ENCODE data around the gene CERKL.
"Not testable (repeated sequence)": the region's sequence is repeated elsewhere in the genome, so short reads cannot be mapped to it uniquely, and the experiment has no call there.

CERKL gene

DNA sequence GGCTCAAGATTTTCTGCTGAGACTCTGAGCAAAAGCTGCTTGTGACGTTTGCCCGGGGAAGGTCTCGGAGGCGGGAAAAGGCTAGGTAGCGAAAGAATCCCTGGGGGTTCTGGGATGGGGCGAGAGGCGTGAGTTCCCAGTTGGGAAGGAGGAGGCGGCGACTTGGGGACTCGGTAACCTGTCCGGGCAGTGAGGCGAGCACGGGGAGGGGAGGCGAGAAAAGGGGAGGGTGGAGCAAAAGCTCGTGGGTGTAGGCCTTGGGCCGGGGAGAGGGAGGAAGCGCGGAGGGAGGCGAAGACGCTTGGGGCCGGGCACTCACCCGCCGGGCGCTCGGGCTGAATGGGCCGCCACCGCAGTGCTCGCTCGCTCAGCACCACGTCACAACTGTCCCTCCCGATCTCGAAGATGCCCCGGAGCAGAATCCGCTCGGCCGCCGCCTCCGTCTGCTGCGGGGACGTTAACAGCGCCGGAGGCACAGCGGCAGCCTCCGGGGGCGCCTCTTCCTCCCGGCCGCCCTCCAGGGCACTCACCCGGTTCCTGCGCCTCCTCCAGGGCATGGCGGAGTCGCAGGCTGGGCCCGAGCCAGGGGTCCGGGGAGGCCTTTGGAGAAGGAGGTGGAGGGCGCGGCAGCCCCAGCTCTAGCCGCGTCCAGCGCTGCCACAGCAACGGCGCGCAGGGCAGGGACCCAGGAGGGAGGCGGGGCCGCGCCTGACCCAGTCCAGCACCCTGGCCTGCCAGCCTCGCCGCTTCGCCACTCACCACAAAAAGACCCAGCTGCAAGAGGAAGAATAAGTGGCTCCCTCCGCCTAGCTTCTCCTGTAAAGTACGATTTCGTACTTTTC lies at the start of gene CERKL:
CERKL (minus strand) TSS at position 656 of the 842 bp plus-strand sequence; CDS start at position 557, 99 bp downstream.
- no peak for DNase-seq (ENCODE audit: low read depth in 2 of 2)

GRCh38 chr2:181702519-181702918 lies 45.6 kb upstream of the CERKL start:
- not testable (repeated sequence) for DNase-seq (ENCODE audit: low read depth in 2 of 2)

- DNase-seq (ENCODE audit: low read depth in 2 of 2) = no peak
Measured at GRCh38 chr2:181698223-181698622, 41.3 kb upstream of the CERKL start.

DNA sequence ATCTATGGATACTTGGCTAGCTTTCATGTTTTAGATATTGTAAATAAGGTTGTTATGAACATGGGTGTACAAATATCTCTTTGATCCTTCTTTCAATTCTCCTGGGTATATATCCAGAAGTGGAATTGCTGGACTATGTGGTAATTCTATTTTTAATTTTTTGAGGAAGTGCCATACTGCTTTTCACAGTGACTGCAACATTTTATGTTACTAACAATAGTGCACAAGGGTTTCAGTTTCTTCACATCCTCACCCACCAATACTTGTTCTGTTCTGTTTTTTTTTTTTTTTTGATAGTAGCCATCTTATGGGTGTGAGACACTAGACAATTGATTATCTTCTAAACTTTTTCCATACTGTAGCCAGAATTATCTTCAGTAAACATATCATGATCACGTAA lies 40.7 kb upstream of the CERKL start:
- no peak for DNase-seq (ENCODE audit: low read depth in 2 of 2)

GRCh38 chr2:181697126-181697525 lies 40.2 kb upstream of the CERKL start:
- no peak for DNase-seq (ENCODE audit: low read depth in 2 of 2)

- DNase-seq (ENCODE audit: low read depth in 2 of 2) = no peak
Measured at GRCh38 chr2:181694271-181694670, 37.4 kb upstream of the CERKL start.

GRCh38 chr2:181690860-181691259 lies 34.0 kb upstream of the CERKL start:
- DNase-seq (ENCODE audit: low read depth in 2 of 2) = no peak

- no peak for DNase-seq (ENCODE audit: low read depth in 2 of 2)
Measured at GRCh38 chr2:181686576-181687185, 29.8 kb upstream of the CERKL start.

DNA sequence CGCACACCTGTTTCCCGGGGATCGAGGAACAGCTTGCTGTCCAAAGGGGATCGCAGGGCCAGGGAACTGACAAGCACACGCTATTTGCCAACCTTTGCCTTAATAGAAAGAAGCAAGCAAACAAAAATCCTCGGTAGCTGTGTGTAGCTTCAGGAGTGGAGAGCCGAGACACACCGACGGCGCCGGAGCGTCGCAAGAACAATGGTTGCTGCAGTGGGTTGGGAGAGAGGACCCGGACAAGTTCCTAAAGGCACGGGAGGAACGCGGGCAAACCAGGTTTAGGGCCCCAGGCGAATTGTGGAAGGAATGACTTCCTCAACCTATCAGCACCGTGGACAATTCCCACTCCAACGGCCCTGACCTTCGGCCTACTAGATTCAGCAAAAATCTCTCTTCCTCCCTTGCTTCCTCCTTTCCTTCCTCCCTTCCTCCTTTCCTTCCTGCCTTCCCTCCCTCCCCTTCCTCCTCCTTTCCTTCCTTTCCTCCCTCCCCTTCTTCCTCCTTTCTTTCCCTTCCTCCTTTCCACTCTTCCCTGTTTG lies 28.3 kb upstream of the CERKL start:
- DNase-seq (ENCODE audit: low read depth in 2 of 2) = no peak

- DNase-seq (ENCODE audit: low read depth in 2 of 2) = no peak
Measured at GRCh38 chr2:181684454-181685149, 27.7 kb upstream of the CERKL start.

DNA sequence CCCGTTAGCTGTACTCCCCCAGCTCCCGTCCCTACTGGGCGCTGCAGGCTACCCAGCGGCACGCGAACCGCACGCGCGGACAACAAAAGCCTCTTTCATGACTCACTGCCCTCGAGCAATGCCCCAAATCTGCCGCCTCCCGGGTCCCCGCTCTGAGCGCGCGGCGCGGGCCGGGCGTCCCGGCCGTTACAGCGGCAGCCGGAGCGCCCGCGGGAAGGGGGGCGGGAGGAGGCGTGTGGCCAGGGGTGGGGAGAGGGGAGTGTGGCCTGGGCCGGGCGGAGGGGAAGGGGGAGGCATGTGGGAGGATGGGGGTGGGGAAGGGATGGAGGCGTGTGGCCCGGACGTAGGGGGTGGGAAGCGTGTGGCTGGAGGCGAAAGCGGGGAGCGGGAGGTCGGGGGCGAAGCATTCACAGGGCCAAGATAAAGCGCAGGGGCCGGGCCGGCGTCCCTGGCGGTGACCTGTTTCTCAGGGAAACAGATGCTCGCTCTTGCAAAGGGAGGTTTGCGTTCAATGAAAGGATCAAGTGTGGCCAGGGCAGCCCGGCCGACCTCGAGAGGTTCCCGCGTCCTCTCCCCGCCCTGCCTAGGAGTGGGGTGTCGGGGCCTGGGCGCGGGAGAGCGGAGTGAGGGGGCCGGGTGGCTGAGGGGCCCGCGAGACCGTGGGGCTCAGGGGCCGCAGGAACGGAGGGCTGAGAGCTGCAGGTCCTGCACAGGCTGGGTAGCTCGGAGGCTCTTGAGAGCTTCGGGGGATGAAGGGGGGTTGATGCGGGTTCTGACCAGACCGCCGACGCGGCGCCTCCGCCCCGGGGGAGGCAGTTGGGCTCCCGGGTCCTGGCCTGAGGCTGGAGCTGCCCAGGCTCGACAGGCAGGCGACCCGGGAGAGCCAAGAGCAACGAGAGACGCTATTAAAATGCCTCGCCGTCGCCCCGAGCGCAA lies 26.9 kb upstream of the CERKL start:
- DNase-seq (ENCODE audit: low read depth in 2 of 2) = no peak

DNA sequence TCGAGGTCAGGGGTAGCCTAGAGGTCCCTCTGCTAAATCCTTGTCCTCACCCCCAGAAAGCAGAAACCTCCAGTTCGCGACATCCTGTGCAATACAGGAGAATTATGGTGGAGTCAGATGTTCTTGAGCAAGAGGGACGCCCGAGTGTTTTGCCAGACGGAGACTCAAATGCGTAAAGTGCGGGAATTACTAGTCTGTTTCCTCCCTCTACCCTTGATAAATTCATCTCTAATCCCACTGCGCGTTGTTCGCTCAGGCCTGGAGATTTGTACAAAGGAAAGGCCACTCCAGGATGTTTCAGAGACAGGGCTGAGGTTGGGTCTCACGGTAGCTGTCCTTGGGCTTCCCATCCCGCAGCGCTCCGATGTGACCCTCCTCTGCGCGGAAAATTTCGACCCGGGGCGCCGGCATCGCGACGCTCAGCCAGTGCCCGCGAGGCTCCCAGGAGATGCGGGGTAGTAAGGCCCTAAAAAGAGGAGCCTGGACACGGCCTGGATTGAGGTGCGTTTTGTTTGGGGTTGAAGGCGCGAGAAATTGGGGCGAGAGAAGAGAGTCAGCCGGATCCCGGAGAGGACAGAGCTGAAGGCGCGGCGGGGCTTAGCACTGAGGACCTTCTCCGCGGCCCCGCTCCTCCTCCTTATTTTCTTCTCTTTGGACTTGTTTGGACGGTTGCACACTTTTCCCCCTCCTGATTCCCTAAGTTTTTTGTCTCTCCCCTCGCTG lies 26.1 kb upstream of the CERKL start:
- DNase-seq (ENCODE audit: low read depth in 2 of 2) = no peak

- no peak for DNase-seq (ENCODE audit: low read depth in 2 of 2)
Measured at GRCh38 chr2:181682026-181682789, 25.3 kb upstream of the CERKL start.

DNA sequence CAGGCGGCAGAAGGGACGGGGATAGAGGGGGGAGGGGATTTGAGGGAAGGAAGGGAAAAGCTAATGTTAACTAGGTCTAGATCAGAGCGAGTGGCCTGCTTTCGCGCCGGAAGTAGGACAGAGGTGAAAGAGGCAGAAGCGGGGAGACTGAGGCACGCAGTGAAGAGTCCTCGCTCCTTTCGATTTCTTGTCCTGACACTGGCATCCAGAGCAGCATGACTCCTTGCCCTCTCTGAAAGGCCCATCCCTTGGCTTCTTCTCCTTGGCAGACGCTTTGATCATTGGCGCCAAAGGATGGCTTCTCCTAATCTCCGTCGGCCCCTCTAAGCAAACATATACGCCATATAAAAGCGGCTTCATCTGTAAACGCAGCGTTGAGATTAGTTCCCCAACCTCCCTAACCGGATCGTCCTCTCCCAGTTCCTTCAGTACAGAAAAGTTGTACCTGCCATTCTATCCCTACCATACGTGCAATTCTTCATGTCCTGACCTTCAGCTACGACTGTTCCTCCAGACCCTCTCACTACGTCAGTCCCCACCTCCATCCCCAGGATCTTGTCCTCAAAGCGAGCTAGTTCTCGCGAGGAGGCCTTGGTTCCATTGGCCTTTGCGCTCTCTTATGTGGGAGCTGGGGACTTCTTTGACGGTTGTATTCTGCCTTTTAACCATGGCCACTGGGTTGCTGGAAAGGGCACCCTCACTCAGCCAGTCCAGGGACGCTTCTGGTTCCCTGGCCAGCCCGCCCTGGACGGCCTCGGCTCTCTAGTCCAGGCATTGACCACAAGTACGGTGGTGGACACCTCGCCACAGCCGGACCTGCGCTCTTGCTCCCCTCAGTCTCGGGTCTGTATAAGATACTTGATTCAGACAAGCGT lies 24.3 kb upstream of the CERKL start:
- no peak for DNase-seq (ENCODE audit: low read depth in 2 of 2)

DNA sequence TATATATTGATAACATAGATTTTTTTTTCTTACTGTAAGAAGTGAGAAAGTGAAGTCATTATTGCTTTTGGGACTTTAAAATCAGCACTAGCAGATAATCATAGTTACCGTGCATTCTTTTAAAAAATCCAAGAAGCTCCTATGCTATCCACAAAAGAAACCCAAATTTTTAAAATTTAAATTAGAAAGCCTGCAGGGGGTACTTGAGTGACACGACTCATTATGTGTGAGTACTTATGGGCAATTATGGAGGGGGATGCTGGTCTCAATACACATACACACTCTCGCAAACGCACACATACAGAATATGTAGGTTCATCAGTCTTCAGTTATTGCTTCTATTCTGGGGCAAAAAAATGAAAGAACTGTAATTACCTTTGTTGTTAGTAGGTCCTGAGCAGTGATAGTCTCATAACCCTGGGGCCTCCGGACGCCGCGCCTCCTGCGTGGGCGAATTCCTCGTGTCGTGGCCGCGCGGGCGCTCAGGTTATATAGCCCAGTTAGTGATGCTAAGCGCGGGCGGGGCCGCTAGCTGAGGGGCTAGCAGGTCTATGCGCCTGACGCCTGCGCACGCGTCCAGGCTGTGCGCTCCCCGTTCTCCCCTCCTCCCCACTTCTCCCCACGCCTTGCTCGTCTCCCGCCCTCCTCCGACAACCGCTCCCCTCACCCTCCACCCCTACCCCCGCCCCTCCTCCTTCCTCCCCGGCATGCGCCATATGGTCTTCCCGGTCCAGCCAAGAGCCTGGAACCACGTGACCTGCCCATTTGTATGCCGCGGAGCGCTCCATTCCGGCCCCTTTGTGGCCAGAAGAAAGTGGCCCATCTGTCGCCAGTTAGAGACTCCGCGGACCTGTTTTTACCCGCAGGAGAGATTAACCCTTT lies 23.4 kb upstream of the CERKL start, which contains the start of gene NEUROD1:
NEUROD1 (minus strand) TSS at position 463 of the 882 bp plus-strand sequence. CDS start 1,657 bp downstream, outside the sequence.
- no peak for DNase-seq (ENCODE audit: low read depth in 2 of 2)

DNA sequence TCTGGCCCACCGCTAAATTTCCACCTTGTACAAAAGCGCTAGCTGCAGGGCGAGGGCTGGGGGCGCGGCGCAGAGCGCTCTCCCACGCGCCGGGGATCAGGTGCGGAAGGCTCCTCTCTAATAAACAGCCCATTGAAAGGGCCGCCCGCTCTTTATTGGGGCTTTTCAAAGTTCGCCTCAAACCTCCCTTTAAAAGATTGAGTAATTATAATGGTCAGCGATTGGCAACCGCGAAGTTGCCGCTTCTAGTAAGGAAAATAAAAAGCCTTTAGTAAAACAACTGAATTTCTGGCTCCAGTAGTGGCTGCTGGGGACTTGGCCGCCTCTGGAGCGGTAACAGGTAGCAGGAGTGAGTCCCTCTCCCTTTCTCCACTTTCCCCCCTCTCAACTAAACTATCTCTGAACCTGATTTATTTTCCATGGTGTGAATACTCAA lies 22.7 kb upstream of the CERKL start:
- DNase-seq (ENCODE audit: low read depth in 2 of 2) = no peak

DNA sequence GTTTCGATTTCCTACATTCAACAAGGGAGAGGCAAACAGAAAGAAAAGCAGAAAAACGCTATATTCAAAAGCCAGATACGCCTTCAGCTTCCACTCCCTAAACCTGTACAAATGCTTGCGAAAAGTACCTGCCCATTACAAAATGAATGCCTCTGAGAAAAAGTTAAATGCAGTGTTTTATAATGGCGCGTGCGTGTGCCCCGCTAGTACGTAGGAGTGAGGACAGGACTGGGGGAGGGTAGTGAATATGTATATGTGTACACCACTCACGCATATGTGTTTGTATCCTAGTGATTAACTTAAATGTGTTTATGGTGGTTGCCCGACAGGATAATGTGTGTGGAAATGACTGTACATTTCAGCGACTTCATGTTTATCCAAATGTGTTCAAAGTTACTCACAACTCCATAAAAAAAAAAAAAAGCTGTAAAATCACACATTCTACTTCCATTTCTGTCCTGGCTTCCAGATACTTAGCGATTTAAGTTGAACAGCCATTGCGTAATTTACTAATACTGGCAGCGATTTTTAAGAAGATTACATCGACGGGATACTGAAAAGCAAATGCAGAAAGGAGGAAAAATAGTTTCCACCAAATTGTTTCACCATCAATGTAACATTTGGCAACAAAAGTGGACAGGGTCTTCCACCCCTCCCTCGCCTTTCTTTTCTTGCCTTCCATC lies 22.1 kb upstream of the CERKL start:
- DNase-seq (ENCODE audit: low read depth in 2 of 2) = no peak
